HEK293 (cell line): ENCODE data around the gene SPTBN1.

Experiments used
- GLIS2 ChIP-seq: fragments of 450-650 bp; formaldehyde crosslinking; IDR thresholded peaks from 2 replicates; pipeline ENCODE4 v1.5.1; 2016; ENCODE audit warnings: missing biosample characterization, missing genetic modification characterization
- YY1 ChIP-seq: fragments of 450-650 bp; formaldehyde crosslinking; IDR thresholded peaks from 2 replicates; pipeline ENCODE4 v1.5.1; 2018; ENCODE audit warnings: missing biosample characterization, missing genetic modification characterization
- ZNF146 ChIP-seq: fragments of 450-650 bp; formaldehyde crosslinking; IDR thresholded peaks from 2 replicates; pipeline ENCODE4 v1.5.1; 2016; ENCODE audit warnings: missing biosample characterization, missing genetic modification characterization
- ZNF175 ChIP-seq: fragments of 450-650 bp; formaldehyde crosslinking; IDR thresholded peaks from 2 replicates; pipeline ENCODE4 v1.5.1; 2016; ENCODE audit warnings: missing biosample characterization, missing genetic modification characterization
- ZNF221 ChIP-seq: fragments of 450-650 bp; formaldehyde crosslinking; IDR thresholded peaks from 2 replicates; pipeline ENCODE4 v1.5.1; 2017; ENCODE audit warnings: missing biosample characterization, missing genetic modification characterization, borderline replicate concordance
- ZNF223 ChIP-seq: fragments of 450-650 bp; formaldehyde crosslinking; IDR thresholded peaks from 2 replicates; pipeline ENCODE4 v1.5.1; 2016; ENCODE audit warnings: missing biosample characterization, missing genetic modification characterization
- ZNF24 ChIP-seq: fragments of 450-650 bp; formaldehyde crosslinking; IDR thresholded peaks from 2 replicates; pipeline ENCODE4 v1.5.1; 2016; ENCODE audit warnings: missing biosample characterization, missing genetic modification characterization
- ZNF324 ChIP-seq: fragments of 450-650 bp; formaldehyde crosslinking; IDR thresholded peaks from 2 replicates; pipeline ENCODE4 v1.5.1; 2016; ENCODE audit warnings: missing biosample characterization, missing genetic modification characterization
- ZNF830 ChIP-seq: fragments of 450-650 bp; IDR thresholded peaks from 2 replicates; pipeline ENCODE4 v1.5.0; 2018; ENCODE audit warnings: missing biosample characterization, missing genetic modification characterization, low read depth, mild to moderate bottlenecking, moderate library complexity
- TF ChIP-seq, protein P1 (sequence below): fragments of 450-650 bp; formaldehyde crosslinking; IDR thresholded peaks from 2 replicates; pipeline ENCODE4 v1.5.1; 2016; ENCODE audit warnings: missing biosample characterization, missing genetic modification characterization
- TF ChIP-seq, protein P2 (sequence below): IDR thresholded peaks from 2 replicates; pipeline ENCODE4 v1.6.1; 2011; ENCODE audit warnings: mild to moderate bottlenecking, low read depth, low read length, borderline replicate concordance
- TF ChIP-seq, protein P3 (sequence below): fragments of 450-650 bp; formaldehyde crosslinking; IDR thresholded peaks from 2 replicates; pipeline ENCODE4 v1.5.1; 2016; ENCODE audit warnings: missing biosample characterization, missing genetic modification characterization
- TF ChIP-seq, protein P4 (sequence below): fragments of 450-650 bp; formaldehyde crosslinking; IDR thresholded peaks from 2 replicates; pipeline ENCODE4 v1.5.1; 2016; ENCODE audit warnings: missing biosample characterization, missing genetic modification characterization, borderline replicate concordance
- TF ChIP-seq, protein P5 (sequence below): fragments of 450-650 bp; formaldehyde crosslinking; IDR thresholded peaks from 2 replicates; pipeline ENCODE4 v1.5.1; 2017; ENCODE audit warnings: missing biosample characterization, missing genetic modification characterization

DNA sequence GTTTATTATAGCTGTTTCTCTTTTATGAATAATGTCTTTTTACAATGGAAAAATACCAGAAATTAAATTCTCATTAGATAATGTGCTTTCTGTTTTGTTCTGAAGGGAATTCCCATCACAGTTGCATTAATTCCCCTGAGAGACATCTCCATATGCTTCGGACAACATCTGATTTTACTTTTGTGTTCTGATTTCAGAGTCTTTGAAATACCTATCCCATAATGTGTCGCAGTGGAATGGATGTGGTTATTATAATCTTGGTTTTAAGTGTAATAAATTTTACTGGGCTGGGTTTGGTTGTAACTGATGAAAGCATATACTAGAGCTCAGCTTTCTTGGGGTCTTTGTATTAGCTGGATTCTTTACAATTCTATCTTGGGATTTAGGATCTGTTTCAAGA, 12.5 kb downstream of the SPTBN1 start:
- TF ChIP-seq, protein P1, sequence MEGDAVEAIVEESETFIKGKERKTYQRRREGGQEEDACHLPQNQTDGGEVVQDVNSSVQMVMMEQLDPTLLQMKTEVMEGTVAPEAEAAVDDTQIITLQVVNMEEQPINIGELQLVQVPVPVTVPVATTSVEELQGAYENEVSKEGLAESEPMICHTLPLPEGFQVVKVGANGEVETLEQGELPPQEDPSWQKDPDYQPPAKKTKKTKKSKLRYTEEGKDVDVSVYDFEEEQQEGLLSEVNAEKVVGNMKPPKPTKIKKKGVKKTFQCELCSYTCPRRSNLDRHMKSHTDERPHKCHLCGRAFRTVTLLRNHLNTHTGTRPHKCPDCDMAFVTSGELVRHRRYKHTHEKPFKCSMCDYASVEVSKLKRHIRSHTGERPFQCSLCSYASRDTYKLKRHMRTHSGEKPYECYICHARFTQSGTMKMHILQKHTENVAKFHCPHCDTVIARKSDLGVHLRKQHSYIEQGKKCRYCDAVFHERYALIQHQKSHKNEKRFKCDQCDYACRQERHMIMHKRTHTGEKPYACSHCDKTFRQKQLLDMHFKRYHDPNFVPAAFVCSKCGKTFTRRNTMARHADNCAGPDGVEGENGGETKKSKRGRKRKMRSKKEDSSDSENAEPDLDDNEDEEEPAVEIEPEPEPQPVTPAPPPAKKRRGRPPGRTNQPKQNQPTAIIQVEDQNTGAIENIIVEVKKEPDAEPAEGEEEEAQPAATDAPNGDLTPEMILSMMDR (tag by site-specific recombination): no peak
- TF ChIP-seq, protein P2, sequence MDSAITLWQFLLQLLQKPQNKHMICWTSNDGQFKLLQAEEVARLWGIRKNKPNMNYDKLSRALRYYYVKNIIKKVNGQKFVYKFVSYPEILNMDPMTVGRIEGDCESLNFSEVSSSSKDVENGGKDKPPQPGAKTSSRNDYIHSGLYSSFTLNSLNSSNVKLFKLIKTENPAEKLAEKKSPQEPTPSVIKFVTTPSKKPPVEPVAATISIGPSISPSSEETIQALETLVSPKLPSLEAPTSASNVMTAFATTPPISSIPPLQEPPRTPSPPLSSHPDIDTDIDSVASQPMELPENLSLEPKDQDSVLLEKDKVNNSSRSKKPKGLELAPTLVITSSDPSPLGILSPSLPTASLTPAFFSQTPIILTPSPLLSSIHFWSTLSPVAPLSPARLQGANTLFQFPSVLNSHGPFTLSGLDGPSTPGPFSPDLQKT: no peak
- TF ChIP-seq ZNF830 (tag by site-specific recombination) (no peak), ZNF324 (tag by site-specific recombination) (no peak), ZNF175 (tag by site-specific recombination) (no peak), ZNF24 (tag by site-specific recombination) (no peak), YY1 (tag by site-specific recombination) (no peak), GLIS2 (no peak), ZNF221 (tag by site-specific recombination) (no peak), ZNF223 (no peak), ZNF146 (no peak)
- TF ChIP-seq, protein P3, sequence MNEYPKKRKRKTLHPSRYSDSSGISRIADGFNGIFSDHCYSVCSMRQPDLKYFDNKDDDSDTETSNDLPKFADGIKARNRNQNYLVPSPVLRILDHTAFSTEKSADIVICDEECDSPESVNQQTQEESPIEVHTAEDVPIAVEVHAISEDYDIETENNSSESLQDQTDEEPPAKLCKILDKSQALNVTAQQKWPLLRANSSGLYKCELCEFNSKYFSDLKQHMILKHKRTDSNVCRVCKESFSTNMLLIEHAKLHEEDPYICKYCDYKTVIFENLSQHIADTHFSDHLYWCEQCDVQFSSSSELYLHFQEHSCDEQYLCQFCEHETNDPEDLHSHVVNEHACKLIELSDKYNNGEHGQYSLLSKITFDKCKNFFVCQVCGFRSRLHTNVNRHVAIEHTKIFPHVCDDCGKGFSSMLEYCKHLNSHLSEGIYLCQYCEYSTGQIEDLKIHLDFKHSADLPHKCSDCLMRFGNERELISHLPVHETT: no peak
- TF ChIP-seq, protein P4, sequence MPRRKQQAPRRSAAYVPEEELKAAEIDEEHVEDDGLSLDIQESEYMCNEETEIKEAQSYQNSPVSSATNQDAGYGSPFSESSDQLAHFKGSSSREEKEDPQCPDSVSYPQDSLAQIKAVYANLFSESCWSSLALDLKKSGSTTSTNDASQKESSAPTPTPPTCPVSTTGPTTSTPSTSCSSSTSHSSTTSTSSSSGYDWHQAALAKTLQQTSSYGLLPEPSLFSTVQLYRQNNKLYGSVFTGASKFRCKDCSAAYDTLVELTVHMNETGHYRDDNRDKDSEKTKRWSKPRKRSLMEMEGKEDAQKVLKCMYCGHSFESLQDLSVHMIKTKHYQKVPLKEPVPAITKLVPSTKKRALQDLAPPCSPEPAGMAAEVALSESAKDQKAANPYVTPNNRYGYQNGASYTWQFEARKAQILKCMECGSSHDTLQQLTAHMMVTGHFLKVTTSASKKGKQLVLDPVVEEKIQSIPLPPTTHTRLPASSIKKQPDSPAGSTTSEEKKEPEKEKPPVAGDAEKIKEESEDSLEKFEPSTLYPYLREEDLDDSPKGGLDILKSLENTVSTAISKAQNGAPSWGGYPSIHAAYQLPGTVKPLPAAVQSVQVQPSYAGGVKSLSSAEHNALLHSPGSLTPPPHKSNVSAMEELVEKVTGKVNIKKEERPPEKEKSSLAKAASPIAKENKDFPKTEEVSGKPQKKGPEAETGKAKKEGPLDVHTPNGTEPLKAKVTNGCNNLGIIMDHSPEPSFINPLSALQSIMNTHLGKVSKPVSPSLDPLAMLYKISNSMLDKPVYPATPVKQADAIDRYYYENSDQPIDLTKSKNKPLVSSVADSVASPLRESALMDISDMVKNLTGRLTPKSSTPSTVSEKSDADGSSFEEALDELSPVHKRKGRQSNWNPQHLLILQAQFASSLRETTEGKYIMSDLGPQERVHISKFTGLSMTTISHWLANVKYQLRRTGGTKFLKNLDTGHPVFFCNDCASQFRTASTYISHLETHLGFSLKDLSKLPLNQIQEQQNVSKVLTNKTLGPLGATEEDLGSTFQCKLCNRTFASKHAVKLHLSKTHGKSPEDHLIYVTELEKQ (tag by site-specific recombination): no peak
- TF ChIP-seq, protein P5, sequence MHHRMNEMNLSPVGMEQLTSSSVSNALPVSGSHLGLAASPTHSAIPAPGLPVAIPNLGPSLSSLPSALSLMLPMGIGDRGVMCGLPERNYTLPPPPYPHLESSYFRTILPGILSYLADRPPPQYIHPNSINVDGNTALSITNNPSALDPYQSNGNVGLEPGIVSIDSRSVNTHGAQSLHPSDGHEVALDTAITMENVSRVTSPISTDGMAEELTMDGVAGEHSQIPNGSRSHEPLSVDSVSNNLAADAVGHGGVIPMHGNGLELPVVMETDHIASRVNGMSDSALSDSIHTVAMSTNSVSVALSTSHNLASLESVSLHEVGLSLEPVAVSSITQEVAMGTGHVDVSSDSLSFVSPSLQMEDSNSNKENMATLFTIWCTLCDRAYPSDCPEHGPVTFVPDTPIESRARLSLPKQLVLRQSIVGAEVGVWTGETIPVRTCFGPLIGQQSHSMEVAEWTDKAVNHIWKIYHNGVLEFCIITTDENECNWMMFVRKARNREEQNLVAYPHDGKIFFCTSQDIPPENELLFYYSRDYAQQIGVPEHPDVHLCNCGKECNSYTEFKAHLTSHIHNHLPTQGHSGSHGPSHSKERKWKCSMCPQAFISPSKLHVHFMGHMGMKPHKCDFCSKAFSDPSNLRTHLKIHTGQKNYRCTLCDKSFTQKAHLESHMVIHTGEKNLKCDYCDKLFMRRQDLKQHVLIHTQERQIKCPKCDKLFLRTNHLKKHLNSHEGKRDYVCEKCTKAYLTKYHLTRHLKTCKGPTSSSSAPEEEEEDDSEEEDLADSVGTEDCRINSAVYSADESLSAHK (tag by site-specific recombination): no peak
